RWPE2 (cell line): ENCODE data around the gene LILRA1.
"Not testable (repeated sequence)": the region's sequence is repeated elsewhere in the genome, so short reads cannot be mapped to it uniquely, and the experiment has no call there.

ENCODE experiments used
- ATAC-seq: fragments of 200-7000 bp; cut with Tn5 transposase; 3 replicates; pipeline ENCODE4 v1.9.1; 2021; ENCODE audit warnings: low read depth
- DNase-seq: peaks from one replicate; pipeline ENCODE4 v3.0.0-alpha.2; 2020; ENCODE audit warnings: low spot score
- H3K27ac ChIP-seq: fragments of 450-650 bp; 2 replicates; pipeline ENCODE4 v1.5.1; 2017; ENCODE audit warnings: mild to moderate bottlenecking; ENCODE audit not compliant: poor library complexity, severe bottlenecking
- H3K27me3 ChIP-seq: fragments of 250-450 bp; sonication (Bioruptor Pico); 2 replicates; pipeline ENCODE4 v1.5.1; 2021; ENCODE audit warnings: mild to moderate bottlenecking, moderate library complexity; ENCODE audit not compliant: insufficient read depth, poor library complexity, severe bottlenecking
- H3K36me3 ChIP-seq: fragments of 250-450 bp; sonication (Bioruptor Pico); 2 replicates; pipeline ENCODE4 v1.5.1; 2020; ENCODE audit warnings: low read depth, mild to moderate bottlenecking, moderate library complexity
- H3K4me1 ChIP-seq: fragments of 250-450 bp; sonication (Bioruptor Pico); 2 replicates; pipeline ENCODE4 v1.5.1; 2021; ENCODE audit warnings: mild to moderate bottlenecking, moderate library complexity; ENCODE audit not compliant: insufficient read depth, poor library complexity, severe bottlenecking
- H3K4me3 ChIP-seq: fragments of 250-450 bp; sonication (Bioruptor Pico); 2 replicates; pipeline ENCODE4 v1.5.1; 2021; ENCODE audit warnings: mild to moderate bottlenecking, moderate library complexity; ENCODE audit not compliant: severe bottlenecking
- H3K9me3 ChIP-seq: fragments of 250-450 bp; sonication (Bioruptor Pico); 2 replicates; pipeline ENCODE4 v1.5.1; 2021; ENCODE audit warnings: mild to moderate bottlenecking, moderate library complexity; ENCODE audit not compliant: severe bottlenecking
- TF ChIP-seq, protein P1 (sequence below): fragments of 450-650 bp; IDR thresholded peaks from one replicate; pipeline ENCODE4 v1.5.1; 2017; ENCODE audit warnings: mild to moderate bottlenecking, moderate library complexity; ENCODE audit not compliant: poor library complexity, severe bottlenecking

LILRA1 gene

GRCh38 chr19:54638683-54639082 is 45.3 kb downstream of the LILRA1 start:
- peaks cover 16% of the 10 kb centered on the region for H3K27me3 ChIP-seq
- no peak overlapping the region for H3K4me3 ChIP-seq
- TF ChIP-seq, protein P1, sequence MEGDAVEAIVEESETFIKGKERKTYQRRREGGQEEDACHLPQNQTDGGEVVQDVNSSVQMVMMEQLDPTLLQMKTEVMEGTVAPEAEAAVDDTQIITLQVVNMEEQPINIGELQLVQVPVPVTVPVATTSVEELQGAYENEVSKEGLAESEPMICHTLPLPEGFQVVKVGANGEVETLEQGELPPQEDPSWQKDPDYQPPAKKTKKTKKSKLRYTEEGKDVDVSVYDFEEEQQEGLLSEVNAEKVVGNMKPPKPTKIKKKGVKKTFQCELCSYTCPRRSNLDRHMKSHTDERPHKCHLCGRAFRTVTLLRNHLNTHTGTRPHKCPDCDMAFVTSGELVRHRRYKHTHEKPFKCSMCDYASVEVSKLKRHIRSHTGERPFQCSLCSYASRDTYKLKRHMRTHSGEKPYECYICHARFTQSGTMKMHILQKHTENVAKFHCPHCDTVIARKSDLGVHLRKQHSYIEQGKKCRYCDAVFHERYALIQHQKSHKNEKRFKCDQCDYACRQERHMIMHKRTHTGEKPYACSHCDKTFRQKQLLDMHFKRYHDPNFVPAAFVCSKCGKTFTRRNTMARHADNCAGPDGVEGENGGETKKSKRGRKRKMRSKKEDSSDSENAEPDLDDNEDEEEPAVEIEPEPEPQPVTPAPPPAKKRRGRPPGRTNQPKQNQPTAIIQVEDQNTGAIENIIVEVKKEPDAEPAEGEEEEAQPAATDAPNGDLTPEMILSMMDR: no peak

GRCh38 chr19:54642953-54643352 is 49.5 kb downstream of the LILRA1 start:
- not testable (repeated sequence) for H3K4me1 ChIP-seq, H3K4me3 ChIP-seq, H3K36me3 ChIP-seq, H3K27ac ChIP-seq, DNase-seq, ATAC-seq, H3K9me3 ChIP-seq
- H3K27me3 ChIP-seq: peaks cover 12% of the 10 kb centered on the region

More at GRCh38 chr19:54638683-54639082, 45.3 kb downstream of the LILRA1 start:
- Histone ChIP-seq H3K4me1 (no peaks in the 10 kb centered on the region), H3K9me3 (no peaks in the 10 kb centered on the region), H3K27ac (no peak overlapping the region), H3K36me3 (no peaks in the 10 kb centered on the region)
- DNase-seq (no peak), ATAC-seq (no peak)

DNA sequence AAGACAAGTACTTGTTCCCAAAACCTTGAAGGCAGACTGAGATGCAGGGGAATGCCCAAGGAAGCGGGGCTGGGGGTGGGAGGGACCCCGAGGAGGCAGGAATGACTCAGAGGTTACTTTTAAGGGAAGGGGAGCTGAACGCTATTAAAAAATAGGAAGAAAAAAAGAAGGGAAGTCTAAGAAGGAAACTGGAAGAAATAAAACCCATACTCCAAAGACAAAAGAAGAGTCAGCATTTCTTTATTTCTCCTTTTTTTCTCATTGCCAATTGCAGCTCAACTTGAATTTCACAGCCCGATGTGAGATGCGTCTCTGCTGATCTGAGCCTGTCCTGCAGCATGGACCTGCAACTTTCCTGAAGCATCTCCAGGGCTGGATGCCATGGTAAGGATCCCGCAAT is 50.2 kb downstream of the LILRA1 start:
- not testable (repeated sequence) for DNase-seq, H3K9me3 ChIP-seq, H3K36me3 ChIP-seq, H3K27ac ChIP-seq, H3K4me3 ChIP-seq, H3K4me1 ChIP-seq, ATAC-seq
- H3K27me3 ChIP-seq: peaks cover 12% of the 10 kb centered on the region

- Histone ChIP-seq H3K4me3 (no peak overlapping the region), H3K27ac (no peak overlapping the region), H3K9me3 (no peaks in the 10 kb centered on the region), H3K4me1 (no peaks in the 10 kb centered on the region), H3K27me3 (peaks cover 12% of the 10 kb centered on the region), H3K36me3 (no peaks in the 10 kb centered on the region)
- no peak for ATAC-seq
- no peak for DNase-seq
- TF ChIP-seq, protein P1: no peak
These were observed 50.6 kb downstream of the LILRA1 start for GRCh38 chr19:54644056-54644455.

GRCh38 chr19:54646331-54646841 is 53.0 kb downstream of the LILRA1 start:
- H3K27me3 ChIP-seq: peaks cover 5% of the 10 kb centered on the region
- ATAC-seq: no peak

GRCh38 chr19:54648129-54648528 is 54.7 kb downstream of the LILRA1 start:
- H3K9me3 ChIP-seq: no peaks in the 10 kb centered on the region
- no peaks in the 10 kb centered on the region for H3K4me1 ChIP-seq
- H3K27ac ChIP-seq: no peak overlapping the region
- H3K27me3 ChIP-seq: no peaks in the 10 kb centered on the region
- ATAC-seq (no peak), DNase-seq (no peak)
- no peak overlapping the region for H3K4me3 ChIP-seq
- no peaks in the 10 kb centered on the region for H3K36me3 ChIP-seq
- TF ChIP-seq, protein P1: no peak

More at GRCh38 chr19:54646331-54646841, 53.0 kb downstream of the LILRA1 start:
- Histone ChIP-seq H3K36me3 (no peaks in the 10 kb centered on the region), H3K9me3 (no peaks in the 10 kb centered on the region), H3K4me3 (no peak overlapping the region), H3K27ac (no peak overlapping the region), H3K4me1 (no peaks in the 10 kb centered on the region)
- DNase-seq: no peak
- TF ChIP-seq, protein P1: no peak
